H9 (cell line): ENCODE measurements around the gene MRM1. TPM values are rescaled to one million over a fixed set of nuclear protein-coding genes. Genes with fewer than 3 reads are reported as not detected.
A peak's percentile ranks its signal among the peaks of the same experiment; 100 is the strongest.

Source experiments
- DNase-seq: peaks from one replicate; pipeline ENCODE4 v3.0.0-alpha.2; 2017
- H2AFZ ChIP-seq: one replicate; pipeline ENCODE4 v1.6.1; 2013; ENCODE audit warnings: mild to moderate bottlenecking, low read length, control low read depth, moderate library complexity
- H2AK5ac ChIP-seq: 2 replicates; pipeline ENCODE4 v1.6.1; 2013; ENCODE audit warnings: low read length, control low read depth, mixed read lengths; ENCODE audit not compliant: insufficient read length
- H2BK120ac ChIP-seq: one replicate; pipeline ENCODE4 v1.6.1; 2013; ENCODE audit warnings: low read depth, mild to moderate bottlenecking, low read length, control low read depth, inconsistent platforms; ENCODE audit not compliant: poor library complexity, severe bottlenecking
- H2BK12ac ChIP-seq: 2 replicates; pipeline ENCODE4 v1.6.1; 2013; ENCODE audit warnings: low read length, control low read depth, mixed read lengths, low read depth; ENCODE audit not compliant: insufficient read length
- H2BK15ac ChIP-seq: 2 replicates; pipeline ENCODE4 v1.6.1; 2013; ENCODE audit warnings: low read depth, low read length, control low read depth
- H2BK20ac ChIP-seq: one replicate; pipeline ENCODE4 v1.6.1; 2013; ENCODE audit warnings: low read depth, mild to moderate bottlenecking, low read length, control low read depth, inconsistent platforms; ENCODE audit not compliant: poor library complexity, severe bottlenecking
- H2BK5ac ChIP-seq: 2 replicates; pipeline ENCODE4 v1.6.1; 2013; ENCODE audit warnings: low read length, control low read depth, mixed read lengths; ENCODE audit not compliant: insufficient read length
- H3K14ac ChIP-seq: 2 replicates; pipeline ENCODE4 v1.6.1; 2013; ENCODE audit warnings: low read length, control low read depth; ENCODE audit not compliant: insufficient read depth
- H3K18ac ChIP-seq: 2 replicates; pipeline ENCODE4 v1.6.1; 2013; ENCODE audit warnings: low read depth, mild to moderate bottlenecking, mixed read lengths, low read length, control low read depth; ENCODE audit not compliant: insufficient read length
- H3K23ac ChIP-seq: 2 replicates; pipeline ENCODE4 v1.6.1; 2013; ENCODE audit warnings: low read length, control low read depth, mixed read lengths, low read depth; ENCODE audit not compliant: insufficient read length
- H3K23me2 ChIP-seq: 2 replicates; pipeline ENCODE4 v1.6.1; 2013; ENCODE audit warnings: low read depth, mild to moderate bottlenecking, mixed read lengths, low read length, control low read depth; ENCODE audit not compliant: insufficient read length, poor library complexity, severe bottlenecking
- H3K27ac ChIP-seq: 2 replicates; pipeline ENCODE4 v1.5.1; 2013; ENCODE audit warnings: low read length, control low read depth, mixed read lengths, low read depth; ENCODE audit not compliant: insufficient read length
- H3K27me3 ChIP-seq: 2 replicates; pipeline ENCODE4 v1.6.1; 2013; ENCODE audit warnings: low read length, control low read depth, inconsistent platforms; ENCODE audit not compliant: insufficient read depth
- H3K4ac ChIP-seq: 2 replicates; pipeline ENCODE4 v1.6.1; 2013; ENCODE audit warnings: low read depth, mild to moderate bottlenecking, control low read depth, inconsistent platforms, low read length, moderate library complexity
- H3K4me1 ChIP-seq: 2 replicates; pipeline ENCODE4 v1.6.1; 2013; ENCODE audit warnings: low read length, control low read depth, inconsistent platforms; ENCODE audit not compliant: insufficient read depth
- H3K4me2 ChIP-seq: 2 replicates; pipeline ENCODE4 v1.6.1; 2013; ENCODE audit warnings: low read length, control low read depth, mixed read lengths; ENCODE audit not compliant: insufficient read length, insufficient read depth
- H3K56ac ChIP-seq: 2 replicates; pipeline ENCODE4 v1.6.1; 2013; ENCODE audit warnings: low read depth, mild to moderate bottlenecking, mixed read lengths, low read length, control low read depth; ENCODE audit not compliant: insufficient read length
- H3K79me1 ChIP-seq: 2 replicates; pipeline ENCODE4 v1.6.1; 2013; ENCODE audit warnings: low read depth, mild to moderate bottlenecking, moderate library complexity, low read length, control low read depth, inconsistent platforms; ENCODE audit not compliant: insufficient read depth, poor library complexity, severe bottlenecking
- H3K79me2 ChIP-seq: 2 replicates; pipeline ENCODE4 v1.6.1; 2013; ENCODE audit warnings: low read length, control low read depth, inconsistent platforms; ENCODE audit not compliant: insufficient read depth
- H3K9ac ChIP-seq: 2 replicates; pipeline ENCODE4 v1.6.1; 2013; ENCODE audit warnings: low read length, control low read depth, mixed read lengths; ENCODE audit not compliant: insufficient read length; ENCODE audit errors: extremely low read depth
- H3K9me3 ChIP-seq: one replicate; pipeline ENCODE4 v1.6.1; 2013; ENCODE audit warnings: low read depth, low read length, inconsistent platforms; ENCODE audit not compliant: control insufficient read depth
- H3T11ph ChIP-seq: one replicate; pipeline ENCODE4 v1.6.1; 2013; ENCODE audit warnings: mild to moderate bottlenecking, low read length, control low read depth, inconsistent platforms
- H4K20me1 ChIP-seq: one replicate; pipeline ENCODE4 v1.6.1; 2013; ENCODE audit not compliant: control insufficient read depth, insufficient read length, insufficient read depth
- H4K5ac ChIP-seq: 2 replicates; pipeline ENCODE4 v1.6.1; 2013; ENCODE audit warnings: low read depth, mild to moderate bottlenecking, mixed read lengths, low read length, control low read depth; ENCODE audit not compliant: insufficient read length
- H4K8ac ChIP-seq: replicated peaks from 2 replicates; pipeline ENCODE4 v1.6.1; 2013; ENCODE audit warnings: low read length, control low read depth, mixed read lengths, low read depth; ENCODE audit not compliant: insufficient read length
- H4K91ac ChIP-seq: 2 replicates; pipeline ENCODE4 v1.6.1; 2013; ENCODE audit warnings: low read depth, mild to moderate bottlenecking, moderate library complexity, mixed read lengths, low read length, control low read depth; ENCODE audit not compliant: insufficient read length
- H3K27ac Mint-ChIP-seq, 3 experiments: 2 replicates in 2 of 3; 3 replicates in 1 of 3; pipeline ENCODE4 v1.8.0; 2020 to 2021; ENCODE audit warnings: mixed read lengths in 3 of 3, mild to moderate bottlenecking in 1 of 3, moderate library complexity in 1 of 3
- H3K27me3 Mint-ChIP-seq: 2 replicates; pipeline ENCODE4 v1.8.0; 2021; ENCODE audit warnings: low read depth, mild to moderate bottlenecking, moderate library complexity, mixed read lengths
- H3K36me3 Mint-ChIP-seq, 3 experiments: 2 replicates in 2 of 3; 3 replicates in 1 of 3; pipeline ENCODE4 v1.8.0; 2020 to 2021; ENCODE audit warnings: low read depth in 3 of 3, mixed read lengths in 3 of 3; ENCODE audit not compliant: insufficient read depth in 1 of 3
- H3K4me1 Mint-ChIP-seq, 2 experiments: 2 replicates each; pipeline ENCODE4 v1.8.0; 2020; ENCODE audit warnings: mixed read lengths in 2 of 2
- H3K4me3 Mint-ChIP-seq, 2 experiments: 2 replicates in 1 of 2; 3 replicates in 1 of 2; pipeline ENCODE4 v1.8.0; 2020 to 2021; ENCODE audit warnings: mild to moderate bottlenecking in 2 of 2, mixed read lengths in 2 of 2, moderate library complexity in 1 of 2
- H3K9me3 Mint-ChIP-seq, 2 experiments: 2 replicates in 1 of 2; 3 replicates in 1 of 2; pipeline ENCODE4 v1.8.0; 2020; ENCODE audit warnings: mild to moderate bottlenecking in 2 of 2, mixed read lengths in 2 of 2, moderate library complexity in 1 of 2
- WGBS: extraction: QIAGEN DNeasy Blood & Tissue Kit; methylation state at CpG from one replicate; pipeline ENCODE4 v1.1.7; 2013; ENCODE audit warnings: missing lambda C conversion rate, low lambda C conversion rate, mixed read lengths; ENCODE audit not compliant: insufficient read length; ENCODE audit errors: extremely low coverage; 5-methylcytosine and 5-hydroxymethylcytosine counted together
- total RNA-seq: library from RNA; stranded (reverse); gene quantifications from 2 replicates; pipeline ENCODE4 v1.2.1, GENCODE V29; 2021
- TF ChIP-seq, protein P1 (sequence below): fragments of 200-600 bp; sonication (generic); conservative IDR thresholded peaks from 3 replicates; pipeline ENCODE4 v1.8.0; 2021; ENCODE audit warnings: antibody characterized with exemption, mild to moderate bottlenecking

MRM1 gene
- total RNA-seq, 1 experiment from 2014 or later: 10.3 TPM

DNA sequence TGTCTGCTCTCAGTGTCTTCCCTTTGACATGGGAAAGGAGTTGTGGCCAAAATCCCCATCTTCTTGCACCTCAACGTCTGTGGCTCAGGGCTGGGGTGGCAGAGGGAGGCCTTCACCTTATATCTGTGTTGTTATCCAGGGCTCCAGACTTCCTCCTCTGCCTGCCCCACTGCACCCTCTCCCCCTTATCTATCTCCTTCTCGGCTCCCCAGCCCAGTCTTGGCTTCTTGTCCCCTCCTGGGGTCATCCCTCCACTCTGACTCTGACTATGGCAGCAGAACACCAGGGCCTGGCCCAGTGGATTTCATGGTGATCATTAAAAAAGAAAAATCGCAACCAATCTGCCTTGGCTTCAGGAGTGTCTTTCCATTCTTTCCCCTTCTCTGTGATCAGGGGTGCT, 918 bp upstream of the MRM1 start:
- Histone ChIP-seq H3K79me1 (no peaks in the 10 kb centered on the region), H3K9ac (no peak overlapping the region), H2AFZ (no peak overlapping the region), H2BK20ac (no peak overlapping the region), H3K79me2 (no peaks in the 10 kb centered on the region; the same call in 1 of the 2 replicates), H3K4ac (no peak overlapping the region), H3T11ph (no peak overlapping the region), H3K9me3 (no peaks in the 10 kb centered on the region), H3K27me3 (no peaks in the 10 kb centered on the region), H2BK5ac (no peak overlapping the region), H3K4me1 (no peaks in the 10 kb centered on the region), H2BK12ac (no peak overlapping the region), H3K27ac (no peak overlapping the region), H4K8ac (no peak overlapping the region), H3K23ac (no peak overlapping the region), H4K5ac (no peak overlapping the region), H4K20me1 (no peaks in the 10 kb centered on the region), H3K4me2 (peak overlapping the region; percentile 94), H3K18ac (no peak overlapping the region), H4K91ac (no peak overlapping the region), H2AK5ac (no peak overlapping the region), H3K23me2 (peaks cover 19% of the 10 kb centered on the region), H2BK15ac (no peak overlapping the region), H2BK120ac (no peak overlapping the region), H3K56ac (no peak overlapping the region), H3K14ac (no peak overlapping the region)
- WGBS: no CpG with 5 or more reads among the region's 3 CpGs
- H3K9me3 Mint-ChIP-seq: no peaks in the 10 kb centered on the region
- peaks cover 26 to 31% of the 10 kb centered on the region in 2 experiments for H3K4me1 Mint-ChIP-seq
- peak; percentile 19 for DNase-seq
- peaks cover 7 to 33% (median 30%) of the 10 kb centered on the region in 3 experiments; a peak in 5 of 7 replicates for H3K36me3 Mint-ChIP-seq
- peak overlapping the region; percentile 25 to 96 (median 95); a peak in 6 of 7 replicates for H3K27ac Mint-ChIP-seq
- H3K4me3 Mint-ChIP-seq: peak overlapping the region; percentile 84 to 91
- H3K27me3 Mint-ChIP-seq: no peaks in the 10 kb centered on the region; the same call in 1 of the 2 replicates
- TF ChIP-seq, protein P1, sequence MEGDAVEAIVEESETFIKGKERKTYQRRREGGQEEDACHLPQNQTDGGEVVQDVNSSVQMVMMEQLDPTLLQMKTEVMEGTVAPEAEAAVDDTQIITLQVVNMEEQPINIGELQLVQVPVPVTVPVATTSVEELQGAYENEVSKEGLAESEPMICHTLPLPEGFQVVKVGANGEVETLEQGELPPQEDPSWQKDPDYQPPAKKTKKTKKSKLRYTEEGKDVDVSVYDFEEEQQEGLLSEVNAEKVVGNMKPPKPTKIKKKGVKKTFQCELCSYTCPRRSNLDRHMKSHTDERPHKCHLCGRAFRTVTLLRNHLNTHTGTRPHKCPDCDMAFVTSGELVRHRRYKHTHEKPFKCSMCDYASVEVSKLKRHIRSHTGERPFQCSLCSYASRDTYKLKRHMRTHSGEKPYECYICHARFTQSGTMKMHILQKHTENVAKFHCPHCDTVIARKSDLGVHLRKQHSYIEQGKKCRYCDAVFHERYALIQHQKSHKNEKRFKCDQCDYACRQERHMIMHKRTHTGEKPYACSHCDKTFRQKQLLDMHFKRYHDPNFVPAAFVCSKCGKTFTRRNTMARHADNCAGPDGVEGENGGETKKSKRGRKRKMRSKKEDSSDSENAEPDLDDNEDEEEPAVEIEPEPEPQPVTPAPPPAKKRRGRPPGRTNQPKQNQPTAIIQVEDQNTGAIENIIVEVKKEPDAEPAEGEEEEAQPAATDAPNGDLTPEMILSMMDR: no peak
